ENCODE data around the gene ST6GALNAC4. TPM values are rescaled to one million over a fixed set of nuclear protein-coding genes. Genes with fewer than 3 reads are reported as not detected.
A peak's percentile ranks its signal among the peaks of the same experiment; 100 is the strongest.

The ST6GALNAC4 gene
- total RNA-seq, 4 donors from 2014 or later: 12.5 to 33.0 (median 23.8) TPM

DNA sequence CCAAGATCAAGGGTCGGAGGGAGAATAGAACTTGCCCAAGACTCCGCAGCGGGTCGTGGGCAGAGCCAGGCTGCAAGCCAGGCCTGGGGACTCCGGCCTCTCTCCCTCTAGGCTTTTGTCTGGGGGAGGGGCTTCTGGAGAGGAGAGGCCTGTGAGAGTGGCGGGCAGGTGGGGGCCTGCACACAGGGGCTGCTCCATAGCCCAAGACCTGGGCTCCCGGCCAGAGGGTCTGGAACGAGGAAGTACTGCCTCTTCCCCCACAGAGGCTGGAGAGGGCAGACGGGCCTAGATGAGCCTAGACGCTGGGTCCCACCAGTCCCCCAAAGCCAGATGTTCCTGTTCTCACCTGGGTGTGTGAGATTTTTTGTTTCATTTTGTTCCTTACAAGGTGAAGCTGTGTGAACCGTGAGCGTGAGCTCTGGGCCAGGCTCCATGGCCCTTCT, 12.3 kb downstream of the ST6GALNAC4 start:
- intact Hi-C loops (cut with DNase I): no loop called here
- no peak for DNase-seq
- Histone ChIP-seq H3K27ac (peak overlapping the region; percentile 77 to 91 (median 86)), H3K4me3 (peak overlapping the region in 3 of 4 donors; percentile 23 to 47 (median 34)), H3K27me3 (no peaks in the 10 kb centered on the region), H3K4me1 (peaks cover 38 to 87% (median 61%) of the 10 kb centered on the region in 3 donors), H3K9me3 (no peaks in the 10 kb centered on the region), H3K36me3 (peaks cover 0 to 17% (median 3%) of the 10 kb centered on the region in 3 donors)
- 11 to 31% methylated on average over 2 to 9 of the region's 12 CpGs for WGBS, 2 donors
- TF ChIP-seq POLR2A (IDR thresholded peaks at IDR 0.05) (no peak), CTCF (IDR thresholded peaks at IDR 0.05) (no peak)

DNA sequence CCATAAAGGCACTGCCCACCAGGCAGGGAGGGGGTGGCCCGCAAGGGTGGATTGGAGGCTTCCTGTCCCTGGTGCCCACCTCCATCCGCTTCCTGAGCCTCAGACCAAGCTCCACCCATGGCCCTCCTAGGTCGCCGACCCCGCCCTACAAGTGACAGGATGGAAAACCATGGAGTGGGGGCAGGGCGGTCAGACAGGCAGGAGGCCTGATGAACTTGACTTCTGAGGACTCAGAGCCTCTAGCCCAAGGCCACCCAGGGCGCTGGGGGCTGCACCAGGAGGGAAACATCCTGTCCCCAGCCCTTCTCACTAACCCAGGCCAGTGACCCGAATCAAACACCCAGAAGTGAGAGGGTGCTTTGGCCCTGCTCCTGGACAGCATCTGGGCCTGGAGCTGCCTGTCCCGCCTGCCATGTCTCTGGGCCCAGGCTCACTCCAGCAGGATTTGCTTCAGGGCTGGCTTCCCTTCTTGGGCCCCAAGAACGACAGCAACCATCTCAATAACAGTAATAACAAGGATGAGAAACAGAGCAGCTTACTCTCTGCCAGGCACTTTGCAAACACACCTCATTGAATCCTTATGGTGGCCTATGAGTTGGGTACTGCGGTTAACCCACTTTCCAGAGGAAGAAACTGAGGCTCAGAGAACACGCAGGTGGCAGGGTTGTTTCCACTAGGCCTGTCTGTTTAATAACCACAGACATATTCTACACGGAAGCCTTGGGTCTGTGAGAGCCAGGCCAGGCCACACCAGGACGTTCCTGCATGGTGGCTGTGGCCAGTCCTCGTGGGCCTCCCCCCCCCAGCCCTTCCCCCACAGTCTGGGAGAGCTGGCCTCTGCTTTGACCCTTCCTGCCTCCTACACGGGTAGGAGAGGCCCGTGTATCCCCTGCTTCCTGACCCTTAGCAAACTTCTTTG, 13.0 kb downstream of the ST6GALNAC4 start:
- no peak for DNase-seq
- no peak for TF ChIP-seq CTCF (IDR thresholded peaks at IDR 0.05)
- peak in 1 of 4 donors; percentile 57 for TF ChIP-seq POLR2A (IDR thresholded peaks at IDR 0.05)
- intact Hi-C loops (cut with DNase I): no loop called here
- peak overlapping the region; percentile 77 to 91 (median 86) for H3K27ac ChIP-seq
- H3K4me3 ChIP-seq: peak overlapping the region in 3 of 4 donors; percentile 23 to 47 (median 34)
- no peaks in the 10 kb centered on the region for H3K9me3 ChIP-seq
- peaks cover 0 to 12% (median 3%) of the 10 kb centered on the region in 3 donors for H3K36me3 ChIP-seq
- no peaks in the 10 kb centered on the region for H3K27me3 ChIP-seq
- 38 to 52% methylated on average over 6 to 7 of the region's 17 CpGs for WGBS, 2 donors
- H3K4me1 ChIP-seq: peaks cover 38 to 89% (median 61%) of the 10 kb centered on the region in 3 donors

DNA sequence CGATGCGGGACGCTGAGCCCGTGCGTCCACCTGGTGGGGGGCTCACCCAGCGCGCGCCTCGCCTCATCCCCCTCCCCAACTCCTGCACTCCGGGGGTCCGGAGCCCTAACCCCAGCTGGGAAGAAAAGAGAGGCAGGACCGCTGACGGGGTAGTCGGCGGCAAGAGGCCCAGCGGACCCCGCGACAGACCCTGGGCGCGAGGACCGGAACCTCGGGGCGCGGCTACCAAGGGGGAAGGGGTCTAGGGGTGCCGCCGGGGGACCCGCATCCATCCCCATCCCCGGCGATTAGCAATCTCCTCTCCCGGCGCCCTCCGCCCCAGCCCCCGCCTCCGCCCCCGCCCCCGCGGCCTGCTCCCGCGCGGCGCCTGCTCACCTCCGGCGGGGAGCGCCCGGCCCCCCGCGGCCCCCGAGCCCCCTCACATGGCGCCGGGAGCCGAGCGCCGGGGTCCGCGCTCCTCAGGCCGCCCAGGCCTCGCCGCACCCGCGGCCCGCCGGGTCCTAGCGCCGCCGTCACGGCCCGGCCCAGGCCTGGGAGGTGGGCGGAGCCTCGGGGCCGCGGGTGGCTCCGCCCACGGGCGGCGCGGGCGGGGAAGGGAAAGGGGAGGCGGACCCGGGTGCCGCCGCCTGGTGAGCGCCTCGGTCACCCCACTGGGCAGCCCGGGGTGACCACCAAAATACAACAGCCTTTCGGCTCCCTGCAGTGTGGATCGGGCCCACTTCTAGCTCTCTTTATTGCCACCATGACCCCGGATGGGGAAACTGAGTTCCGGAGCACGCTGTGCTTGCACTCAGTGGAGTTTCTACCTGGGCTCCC, 17.5 kb downstream of the ST6GALNAC4 start, which contains the start of gene ST6GALNAC6:
ST6GALNAC6 (minus strand) TSS at position 476 of the 816 bp plus-strand sequence. CDS start 1,622 bp downstream, outside the sequence.
- Histone ChIP-seq H3K4me1 (peaks cover 17 to 85% (median 51%) of the 10 kb centered on the region in 3 donors), H3K27ac (peak within 1 kb of the TSS; percentile 89 to 98 (median 94)), H3K27me3 (no peaks in the 10 kb centered on the region), H3K9me3 (peaks cover 0 to 10% (median 0%) of the 10 kb centered on the region in 3 donors), H3K4me3 (peak within 1 kb of the TSS; percentile 79 to 98 (median 86)), H3K36me3 (peaks cover 6 to 26% (median 16%) of the 10 kb centered on the region in 3 donors)
- DNase-seq: no peak
- intact Hi-C loops (cut with DNase I): no loop called here
- WGBS, 2 donors: 2% methylated on average over 7 of the region's 89 CpGs; no CpG with 5 or more reads in 1 of the 2 donors
- TF ChIP-seq POLR2A (IDR thresholded peaks at IDR 0.05): peak in 1 of 4 donors; percentile 38
- peak in 1 of 6 experiments; percentile 13 for TF ChIP-seq CTCF (IDR thresholded peaks at IDR 0.05)

GRCh38 chr9:127898433-127899127, 18.3 kb downstream of the ST6GALNAC4 start:
- DNase-seq: no peak
- TF ChIP-seq CTCF (IDR thresholded peaks at IDR 0.05) (no peak), POLR2A (IDR thresholded peaks at IDR 0.05) (no peak)
- Histone ChIP-seq H3K4me3 (peak overlapping the region; percentile 79 to 98 (median 86)), H3K36me3 (peaks cover 13 to 34% (median 23%) of the 10 kb centered on the region in 3 donors), H3K27me3 (no peaks in the 10 kb centered on the region), H3K9me3 (peaks cover 0 to 17% (median 3%) of the 10 kb centered on the region in 3 donors), H3K27ac (peak overlapping the region; percentile 89 to 98 (median 94)), H3K4me1 (peaks cover 10 to 77% (median 43%) of the 10 kb centered on the region in 3 donors)
- intact Hi-C loops (cut with DNase I): no loop called here
- WGBS, 2 donors: 1 to 15% methylated on average over 5 to 10 of the region's 32 CpGs

Measured in esophagus squamous epithelium (tissue), 5 donors.